ENCODE results near the gene GGT1.
"Not testable (repeated sequence)": the region's sequence is repeated elsewhere in the genome, so short reads cannot be mapped to it uniquely, and the experiment has no call there.

- TF ChIP-seq CTCF (IDR thresholded peaks at IDR 0.05), result peak; percentile 43
- not testable (repeated sequence) for TF ChIP-seq EZH2phosphoT487 (IDR thresholded peaks at IDR 0.05; ENCODE audit: borderline replicate concordance, low read depth); USF2 (IDR thresholded peaks at IDR 0.05; ENCODE audit: borderline replicate concordance, low read depth, low read length); YY1 (IDR thresholded peaks at IDR 0.05; ENCODE audit: low read depth); TCF12 (IDR thresholded peaks at IDR 0.05); SIN3A (IDR thresholded peaks at IDR 0.05; ENCODE audit: borderline replicate concordance, low read depth, low read length)
- peak; percentile 44 for TF ChIP-seq RAD21 (IDR thresholded peaks at IDR 0.05; ENCODE audit: low read length)
- TF ChIP-seq, protein P1, sequence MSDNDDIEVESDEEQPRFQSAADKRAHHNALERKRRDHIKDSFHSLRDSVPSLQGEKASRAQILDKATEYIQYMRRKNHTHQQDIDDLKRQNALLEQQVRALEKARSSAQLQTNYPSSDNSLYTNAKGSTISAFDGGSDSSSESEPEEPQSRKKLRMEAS (IDR thresholded peaks at IDR 0.05; ENCODE audit: low read depth), result not testable (repeated sequence)
- TF ChIP-seq, protein P2, sequence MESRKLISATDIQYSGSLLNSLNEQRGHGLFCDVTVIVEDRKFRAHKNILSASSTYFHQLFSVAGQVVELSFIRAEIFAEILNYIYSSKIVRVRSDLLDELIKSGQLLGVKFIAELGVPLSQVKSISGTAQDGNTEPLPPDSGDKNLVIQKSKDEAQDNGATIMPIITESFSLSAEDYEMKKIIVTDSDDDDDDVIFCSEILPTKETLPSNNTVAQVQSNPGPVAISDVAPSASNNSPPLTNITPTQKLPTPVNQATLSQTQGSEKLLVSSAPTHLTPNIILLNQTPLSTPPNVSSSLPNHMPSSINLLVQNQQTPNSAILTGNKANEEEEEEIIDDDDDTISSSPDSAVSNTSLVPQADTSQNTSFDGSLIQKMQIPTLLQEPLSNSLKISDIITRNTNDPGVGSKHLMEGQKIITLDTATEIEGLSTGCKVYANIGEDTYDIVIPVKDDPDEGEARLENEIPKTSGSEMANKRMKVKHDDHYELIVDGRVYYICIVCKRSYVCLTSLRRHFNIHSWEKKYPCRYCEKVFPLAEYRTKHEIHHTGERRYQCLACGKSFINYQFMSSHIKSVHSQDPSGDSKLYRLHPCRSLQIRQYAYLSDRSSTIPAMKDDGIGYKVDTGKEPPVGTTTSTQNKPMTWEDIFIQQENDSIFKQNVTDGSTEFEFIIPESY (IDR thresholded peaks at IDR 0.05; ENCODE audit: borderline replicate concordance, low read depth), result not testable (repeated sequence)
These were observed 26.1 kb downstream of the GGT1 start for GRCh38 chr22:24629069-24629468.

All from SK-N-SH (cell line).